ENCODE data around the gene ITPK1. TPM values are rescaled to one million over a fixed set of nuclear protein-coding genes. Genes with fewer than 3 reads are reported as not detected.

ITPK1 gene
- total and polyA plus RNA-seq, 10 of the 15 experiments (the other 5 are each of a cell fraction or from before 2014, with no cell fraction given): 1.3 to 73.2 (median 27.0) TPM

DNA sequence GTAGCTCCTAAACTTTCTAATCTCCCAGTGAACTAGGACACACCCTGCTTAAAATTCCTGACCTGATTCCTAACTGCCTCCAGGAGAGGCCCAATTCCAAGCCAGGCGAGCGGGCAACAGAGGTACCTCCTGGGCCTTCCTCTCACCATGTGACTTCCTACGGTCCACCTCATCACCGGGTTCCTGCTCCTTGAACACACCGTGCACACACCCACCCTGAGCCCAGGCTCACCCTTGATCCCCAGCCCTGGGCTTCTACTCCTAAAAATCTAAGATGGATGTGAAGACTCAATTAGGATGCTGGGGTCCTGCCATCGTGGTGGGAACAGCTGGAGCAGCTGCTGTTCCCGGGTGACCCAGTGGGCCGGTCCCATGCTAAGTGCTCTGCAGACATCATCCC is 124.2 kb downstream of the ITPK1 start:
- Histone ChIP-seq H3K27ac (ENCODE audit: control insufficient read depth, insufficient read depth) (no peak overlapping the region), H3K4me3 (no peak overlapping the region), H3K4me2 (ENCODE audit: control insufficient read depth, insufficient read depth) (no peak overlapping the region), H3K36me3 (ENCODE audit: control insufficient read depth in 2 of 2, insufficient read depth in 2 of 2, low read length in 1 of 2) (peaks cover 0 to 27% of the 10 kb centered on the region in 2 experiments; a peak in 3 of 4 replicates), H3K9ac (ENCODE audit: control insufficient read depth, insufficient read depth, low read length) (no peak overlapping the region), H3K27me3 (replicated peaks in 1 of 2; ENCODE audit: control insufficient read depth in 2 of 2, insufficient read depth in 2 of 2, low read length in 1 of 2) (no peaks in the 10 kb centered on the region), H3K9me3 (replicated peaks; ENCODE audit: control insufficient read depth, insufficient read depth, low read length) (no peaks in the 10 kb centered on the region), H2AFZ (ENCODE audit: control insufficient read depth, low read depth, low read length) (no peak overlapping the region), H3K79me2 (ENCODE audit: control insufficient read depth, insufficient read depth, low read length) (no peaks in the 10 kb centered on the region), H3K4me1 (ENCODE audit: control insufficient read depth, insufficient read depth, low read length) (no peaks in the 10 kb centered on the region), H4K20me1 (ENCODE audit: control insufficient read depth, insufficient read depth) (no peaks in the 10 kb centered on the region)
- RAD21 ChIA-PET (ENCODE audit: unreplicated experiment): no interaction called here
- FAIRE-seq (no peak), ATAC-seq (no peak), DNase-seq (ENCODE audit: low read depth, low spot score) (no peak)
- BruUV-seq (replicated peaks): no TSS peak
- POLR2A ChIA-PET: no interaction called here
- intact Hi-C loops (cut with micrococcal nuclease; ENCODE audit: unreplicated experiment): no loop called here
- in situ Hi-C loops (cut with MboI): no loop called here
- CTCF ChIA-PET: no interaction called here
- WGBS (ENCODE audit: insufficient coverage, insufficient replicate concordance, low lambda C conversion rate, missing lambda C conversion rate): 92% methylated on average over 8 of the region's 8 CpGs
- SMC1A ChIA-PET (ENCODE audit: uncharacterized antibody, unreplicated experiment): no interaction called here
- TF ChIP-seq KLF5 (IDR thresholded peaks at IDR 0.05; ENCODE audit: partially characterized antibody) (no peak), MLLT1 (IDR thresholded peaks at IDR 0.05) (no peak), ZSCAN29 (IDR thresholded peaks at IDR 0.05) (no peak), IRF4 (IDR thresholded peaks at IDR 0.05; ENCODE audit: low read depth, low read length) (no peak), RB1 (IDR thresholded peaks at IDR 0.05; ENCODE audit: borderline replicate concordance) (no peak), REST (IDR thresholded peaks at IDR 0.05; ENCODE audit: low read depth, low read length) (no peak), POLR2AphosphoS5 (IDR thresholded peaks at IDR 0.05; ENCODE audit: low read length) (no peak), DPF2 (IDR thresholded peaks at IDR 0.05) (no peak), SPI1 (IDR thresholded peaks at IDR 0.05; ENCODE audit: borderline replicate concordance, insufficient read depth, low read depth, low read length) (no peak), KAT2A (conservative IDR thresholded peaks at IDR 0.05; ENCODE audit: control insufficient read depth, low read depth, low read length) (no peak), STAT3 (IDR thresholded peaks at IDR 0.05; ENCODE audit: low read depth, low read length) (no peak), FOXM1 (IDR thresholded peaks at IDR 0.05; ENCODE audit: low read depth, low read length) (no peak)
- TF ChIP-seq, protein P1, sequence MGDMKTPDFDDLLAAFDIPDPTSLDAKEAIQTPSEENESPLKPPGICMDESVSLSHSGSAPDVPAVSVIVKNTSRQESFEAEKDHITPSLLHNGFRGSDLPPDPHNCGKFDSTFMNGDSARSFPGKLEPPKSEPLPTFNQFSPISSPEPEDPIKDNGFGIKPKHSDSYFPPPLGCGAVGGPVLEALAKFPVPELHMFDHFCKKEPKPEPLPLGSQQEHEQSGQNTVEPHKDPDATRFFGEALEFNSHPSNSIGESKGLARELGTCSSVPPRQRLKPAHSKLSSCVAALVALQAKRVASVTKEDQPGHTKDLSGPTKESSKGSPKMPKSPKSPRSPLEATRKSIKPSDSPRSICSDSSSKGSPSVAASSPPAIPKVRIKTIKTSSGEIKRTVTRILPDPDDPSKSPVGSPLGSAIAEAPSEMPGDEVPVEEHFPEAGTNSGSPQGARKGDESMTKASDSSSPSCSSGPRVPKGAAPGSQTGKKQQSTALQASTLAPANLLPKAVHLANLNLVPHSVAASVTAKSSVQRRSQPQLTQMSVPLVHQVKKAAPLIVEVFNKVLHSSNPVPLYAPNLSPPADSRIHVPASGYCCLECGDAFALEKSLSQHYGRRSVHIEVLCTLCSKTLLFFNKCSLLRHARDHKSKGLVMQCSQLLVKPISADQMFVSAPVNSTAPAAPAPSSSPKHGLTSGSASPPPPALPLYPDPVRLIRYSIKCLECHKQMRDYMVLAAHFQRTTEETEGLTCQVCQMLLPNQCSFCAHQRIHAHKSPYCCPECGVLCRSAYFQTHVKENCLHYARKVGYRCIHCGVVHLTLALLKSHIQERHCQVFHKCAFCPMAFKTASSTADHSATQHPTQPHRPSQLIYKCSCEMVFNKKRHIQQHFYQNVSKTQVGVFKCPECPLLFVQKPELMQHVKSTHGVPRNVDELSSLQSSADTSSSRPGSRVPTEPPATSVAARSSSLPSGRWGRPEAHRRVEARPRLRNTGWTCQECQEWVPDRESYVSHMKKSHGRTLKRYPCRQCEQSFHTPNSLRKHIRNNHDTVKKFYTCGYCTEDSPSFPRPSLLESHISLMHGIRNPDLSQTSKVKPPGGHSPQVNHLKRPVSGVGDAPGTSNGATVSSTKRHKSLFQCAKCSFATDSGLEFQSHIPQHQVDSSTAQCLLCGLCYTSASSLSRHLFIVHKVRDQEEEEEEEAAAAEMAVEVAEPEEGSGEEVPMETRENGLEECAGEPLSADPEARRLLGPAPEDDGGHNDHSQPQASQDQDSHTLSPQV (IDR thresholded peaks at IDR 0.05): no peak
- TF ChIP-seq, protein P2, sequence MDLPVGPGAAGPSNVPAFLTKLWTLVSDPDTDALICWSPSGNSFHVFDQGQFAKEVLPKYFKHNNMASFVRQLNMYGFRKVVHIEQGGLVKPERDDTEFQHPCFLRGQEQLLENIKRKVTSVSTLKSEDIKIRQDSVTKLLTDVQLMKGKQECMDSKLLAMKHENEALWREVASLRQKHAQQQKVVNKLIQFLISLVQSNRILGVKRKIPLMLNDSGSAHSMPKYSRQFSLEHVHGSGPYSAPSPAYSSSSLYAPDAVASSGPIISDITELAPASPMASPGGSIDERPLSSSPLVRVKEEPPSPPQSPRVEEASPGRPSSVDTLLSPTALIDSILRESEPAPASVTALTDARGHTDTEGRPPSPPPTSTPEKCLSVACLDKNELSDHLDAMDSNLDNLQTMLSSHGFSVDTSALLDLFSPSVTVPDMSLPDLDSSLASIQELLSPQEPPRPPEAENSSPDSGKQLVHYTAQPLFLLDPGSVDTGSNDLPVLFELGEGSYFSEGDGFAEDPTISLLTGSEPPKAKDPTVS (IDR thresholded peaks at IDR 0.05; ENCODE audit: low read depth, low read length): no peak
- TF ChIP-seq, protein P3, sequence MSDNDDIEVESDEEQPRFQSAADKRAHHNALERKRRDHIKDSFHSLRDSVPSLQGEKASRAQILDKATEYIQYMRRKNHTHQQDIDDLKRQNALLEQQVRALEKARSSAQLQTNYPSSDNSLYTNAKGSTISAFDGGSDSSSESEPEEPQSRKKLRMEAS (IDR thresholded peaks at IDR 0.05; ENCODE audit: low read depth, low read length): no peak

Data from GM12878 (cell line).